Measurements from ENCODE around the gene GRID2. TPM values are rescaled to one million over a fixed set of nuclear protein-coding genes. Genes with fewer than 3 reads are reported as not detected.

The GRID2 gene
- total and polyA plus RNA-seq, 11 donors: 0.29 to 0.38 (median 0.33) TPM; not detected in 8

DNA sequence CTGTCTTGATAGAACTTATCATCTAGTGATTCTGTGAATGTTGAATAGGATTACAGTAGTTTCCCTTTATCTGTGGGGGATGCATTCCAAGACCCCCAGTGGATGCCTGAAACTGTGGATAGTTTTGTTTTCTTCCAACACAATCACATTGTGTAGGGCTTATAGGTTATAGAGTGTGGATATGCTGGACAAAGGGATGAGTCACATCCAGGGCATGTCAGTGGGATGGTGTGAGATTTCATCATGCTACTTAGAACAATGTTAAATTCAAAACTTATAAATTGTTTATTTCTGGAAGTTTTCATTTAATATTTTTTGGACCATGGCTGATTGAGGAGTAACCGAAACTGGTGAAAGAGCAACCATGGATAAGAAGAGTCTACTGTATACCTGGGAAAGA is 1092.5 kb downstream of the GRID2 start:
- DNase-seq (no peak), ATAC-seq (no peak)
- no peak overlapping the region for H3K27ac ChIP-seq
- no peak overlapping the region for H3K4me3 ChIP-seq
- H3K36me3 ChIP-seq: no peaks in the 10 kb centered on the region
- no peaks in the 10 kb centered on the region for H3K4me1 ChIP-seq
- no peaks in the 10 kb centered on the region for H3K9me3 ChIP-seq
- no peak for TF ChIP-seq POLR2A (IDR thresholded peaks at IDR 0.05)
- TF ChIP-seq, protein P1, sequence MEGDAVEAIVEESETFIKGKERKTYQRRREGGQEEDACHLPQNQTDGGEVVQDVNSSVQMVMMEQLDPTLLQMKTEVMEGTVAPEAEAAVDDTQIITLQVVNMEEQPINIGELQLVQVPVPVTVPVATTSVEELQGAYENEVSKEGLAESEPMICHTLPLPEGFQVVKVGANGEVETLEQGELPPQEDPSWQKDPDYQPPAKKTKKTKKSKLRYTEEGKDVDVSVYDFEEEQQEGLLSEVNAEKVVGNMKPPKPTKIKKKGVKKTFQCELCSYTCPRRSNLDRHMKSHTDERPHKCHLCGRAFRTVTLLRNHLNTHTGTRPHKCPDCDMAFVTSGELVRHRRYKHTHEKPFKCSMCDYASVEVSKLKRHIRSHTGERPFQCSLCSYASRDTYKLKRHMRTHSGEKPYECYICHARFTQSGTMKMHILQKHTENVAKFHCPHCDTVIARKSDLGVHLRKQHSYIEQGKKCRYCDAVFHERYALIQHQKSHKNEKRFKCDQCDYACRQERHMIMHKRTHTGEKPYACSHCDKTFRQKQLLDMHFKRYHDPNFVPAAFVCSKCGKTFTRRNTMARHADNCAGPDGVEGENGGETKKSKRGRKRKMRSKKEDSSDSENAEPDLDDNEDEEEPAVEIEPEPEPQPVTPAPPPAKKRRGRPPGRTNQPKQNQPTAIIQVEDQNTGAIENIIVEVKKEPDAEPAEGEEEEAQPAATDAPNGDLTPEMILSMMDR (IDR thresholded peaks at IDR 0.05): no peak
- H3K27me3 ChIP-seq: no peaks in the 10 kb centered on the region
- intact Hi-C loops (cut with DNase I): no loop called here
- WGBS, 4 donors: 89 to 97% (median 95%) methylated on average over 1 of the region's 1 CpG

- ATAC-seq: no peak
- Histone ChIP-seq H3K9me3 (no peaks in the 10 kb centered on the region), H3K4me1 (no peaks in the 10 kb centered on the region), H3K36me3 (no peaks in the 10 kb centered on the region), H3K27me3 (no peaks in the 10 kb centered on the region), H3K4me3 (no peak overlapping the region), H3K27ac (no peak overlapping the region)
- no peak for DNase-seq
- no peak for TF ChIP-seq POLR2A (IDR thresholded peaks at IDR 0.05)
- TF ChIP-seq, protein P1 (IDR thresholded peaks at IDR 0.05): no peak
- 71 to 88% (median 78%) methylated on average over 1 of the region's 1 CpG for WGBS, 4 donors
- intact Hi-C loops (cut with DNase I): no loop called here
Observed at GRCh38 chr4:93403571-93403970, 1099.8 kb downstream of the GRID2 start.

GRCh38 chr4:93407493-93408275 is 1103.9 kb downstream of the GRID2 start:
- no peaks in the 10 kb centered on the region for H3K36me3 ChIP-seq
- H3K27me3 ChIP-seq: no peaks in the 10 kb centered on the region
- no peak overlapping the region for H3K4me3 ChIP-seq
- DNase-seq (no peak), ATAC-seq (no peak)
- WGBS, 4 donors: 29 to 45% (median 39%) methylated on average over 5 to 8 of the region's 8 CpGs
- no peaks in the 10 kb centered on the region for H3K9me3 ChIP-seq
- no peak overlapping the region for H3K27ac ChIP-seq
- intact Hi-C loops (cut with DNase I): no loop called here
- H3K4me1 ChIP-seq: no peaks in the 10 kb centered on the region
- no peak for TF ChIP-seq POLR2A (IDR thresholded peaks at IDR 0.05)
- TF ChIP-seq, protein P1 (IDR thresholded peaks at IDR 0.05): no peak

DNA sequence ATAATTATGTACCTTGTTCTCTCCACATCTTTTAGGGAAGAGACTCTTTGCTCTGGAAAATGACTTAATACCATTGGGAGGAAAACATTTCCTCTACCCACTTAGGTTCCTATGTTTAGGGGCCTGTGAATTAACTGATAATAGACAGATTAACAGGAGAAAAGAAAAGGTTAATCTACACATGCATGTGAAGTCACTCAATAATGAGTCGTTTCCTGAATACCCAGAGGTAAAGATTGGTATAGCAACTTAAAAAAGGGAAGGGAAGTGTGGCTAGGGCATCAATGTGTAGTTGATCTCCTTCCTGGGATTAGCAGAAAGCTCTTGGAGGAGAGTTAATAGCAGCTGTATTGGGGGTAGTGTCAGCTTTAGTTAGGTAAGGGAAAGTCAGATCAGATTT is 1105.3 kb downstream of the GRID2 start:
- no peaks in the 10 kb centered on the region for H3K27me3 ChIP-seq
- intact Hi-C loops (cut with DNase I): no loop called here
- no peak overlapping the region for H3K4me3 ChIP-seq
- 0 to 3% (median 1%) methylated on average over 1 of the region's 1 CpG for WGBS, 4 donors
- no peak for TF ChIP-seq POLR2A (IDR thresholded peaks at IDR 0.05)
- TF ChIP-seq, protein P1 (IDR thresholded peaks at IDR 0.05): no peak
- no peaks in the 10 kb centered on the region for H3K9me3 ChIP-seq
- DNase-seq (no peak), ATAC-seq (no peak)
- no peak overlapping the region for H3K27ac ChIP-seq
- H3K4me1 ChIP-seq: no peaks in the 10 kb centered on the region
- no peaks in the 10 kb centered on the region for H3K36me3 ChIP-seq
